GM12892 (cell line): ENCODE data around the gene KCNJ6.
"Not testable (repeated sequence)": the region's sequence is repeated elsewhere in the genome, so short reads cannot be mapped to it uniquely, and the experiment has no call there.

Experiments used
- DNase-seq: peaks from one replicate; pipeline ENCODE4 v3.0.0; 2011; ENCODE audit not compliant: insufficient read length
- FAIRE-seq: peaks from 2 replicates; lab custom pipeline; 2011; peaks lifted over from hg19 to GRCh38; lab: Jason Lieb, UNC
- POLR2A ChIP-seq: IDR thresholded peaks from 2 replicates; pipeline ENCODE4 v1.6.1; 2011; ENCODE audit warnings: low read depth, low read length, control low read depth
- POLR2AphosphoS5 ChIP-seq: IDR thresholded peaks from 2 replicates; pipeline ENCODE4 v1.6.1; 2011; ENCODE audit warnings: low read depth, low read length, control low read depth
- TAF1 ChIP-seq: IDR thresholded peaks from 2 replicates; pipeline ENCODE4 v1.6.1; 2011; ENCODE audit warnings: low read depth, mild to moderate bottlenecking, control low read depth, low read length, borderline replicate concordance

The KCNJ6 gene

GRCh38 chr21:37587635-37588177 is 328.6 kb downstream of the KCNJ6 start:
- TF ChIP-seq TAF1 (no peak), POLR2AphosphoS5 (no peak), POLR2A (no peak)
- no peak for FAIRE-seq
- no peak for DNase-seq

GRCh38 chr21:37587203-37587602 is 329.1 kb downstream of the KCNJ6 start:
- FAIRE-seq: no peak
- no peak for TF ChIP-seq POLR2A
- TF ChIP-seq TAF1: no peak
- no peak for TF ChIP-seq POLR2AphosphoS5
- DNase-seq: no peak

- TF ChIP-seq TAF1: no peak
- no peak for TF ChIP-seq POLR2A
- no peak for TF ChIP-seq POLR2AphosphoS5
- no peak for DNase-seq
- no peak for FAIRE-seq
Observed at GRCh38 chr21:37582590-37582989, 333.7 kb downstream of the KCNJ6 start.

GRCh38 chr21:37580666-37581065 is 335.6 kb downstream of the KCNJ6 start:
- DNase-seq (no peak), FAIRE-seq (no peak)

GRCh38 chr21:37579356-37579755 is 336.9 kb downstream of the KCNJ6 start:
- TF ChIP-seq POLR2A (no peak), POLR2AphosphoS5 (no peak), TAF1 (no peak)
- FAIRE-seq (no peak), DNase-seq (no peak)

More at GRCh38 chr21:37580666-37581065, 335.6 kb downstream of the KCNJ6 start:
- TF ChIP-seq POLR2AphosphoS5 (no peak), TAF1 (no peak), POLR2A (no peak)

- no peak for TF ChIP-seq POLR2AphosphoS5
- no peak for TF ChIP-seq TAF1
- TF ChIP-seq POLR2A: no peak
- no peak for DNase-seq
- FAIRE-seq: no peak
Observed at GRCh38 chr21:37578471-37579126, 337.7 kb downstream of the KCNJ6 start.

- FAIRE-seq, DNase-seq: not testable (repeated sequence)
Observed at GRCh38 chr21:37576929-37577328, 339.3 kb downstream of the KCNJ6 start.

GRCh38 chr21:37575580-37575979 is 340.7 kb downstream of the KCNJ6 start:
- DNase-seq (no peak), FAIRE-seq (no peak)
- no peak for TF ChIP-seq POLR2AphosphoS5

GRCh38 chr21:37574751-37575150 is 341.5 kb downstream of the KCNJ6 start:
- no peak for FAIRE-seq
- no peak for DNase-seq
- TF ChIP-seq POLR2A: no peak
- no peak for TF ChIP-seq POLR2AphosphoS5
- no peak for TF ChIP-seq TAF1

GRCh38 chr21:37574316-37574715 is 341.9 kb downstream of the KCNJ6 start:
- FAIRE-seq (no peak), DNase-seq (no peak)
- TF ChIP-seq POLR2A (no peak), POLR2AphosphoS5 (no peak)

GRCh38 chr21:37571442-37571841 is 344.8 kb downstream of the KCNJ6 start:
- no peak for TF ChIP-seq POLR2AphosphoS5
- TF ChIP-seq TAF1: no peak
- no peak for TF ChIP-seq POLR2A
- no peak for FAIRE-seq

GRCh38 chr21:37568916-37569315 is 347.3 kb downstream of the KCNJ6 start:
- no peak for DNase-seq
- no peak for FAIRE-seq
- no peak for TF ChIP-seq TAF1
- TF ChIP-seq POLR2AphosphoS5: no peak

More at GRCh38 chr21:37571442-37571841, 344.8 kb downstream of the KCNJ6 start:
- no peak for DNase-seq

- no peak for FAIRE-seq
- TF ChIP-seq POLR2A (no peak), POLR2AphosphoS5 (no peak)
Observed at GRCh38 chr21:37568415-37568814, 347.8 kb downstream of the KCNJ6 start.

More at GRCh38 chr21:37568415-37568814, 347.8 kb downstream of the KCNJ6 start:
- DNase-seq: no peak
